Ramos (cell line): ENCODE data around the gene ZC2HC1C.
"Not testable (repeated sequence)": the region's sequence is repeated elsewhere in the genome, so short reads cannot be mapped to it uniquely, and the experiment has no call there.

Experiments used
- in situ Hi-C: fragments of 300-500 bp; cut with MboI; formaldehyde crosslinking; loops from one replicate; pipeline ENCODE4 v1.14.3; 2022; ENCODE audit warnings: low sequenced_read_pairs; ENCODE audit not compliant: unreplicated experiment

Gene ZC2HC1C

GRCh38 chr14:75053396-75054291, 15.8 kb upstream of the ZC2HC1C start:
- in situ Hi-C loops: no loop called here

- in situ Hi-C loops: no loop called here
These were observed 15.0 kb upstream of the ZC2HC1C start for GRCh38 chr14:75054421-75054820.

GRCh38 chr14:75059642-75060041, 9.8 kb upstream of the ZC2HC1C start:
- in situ Hi-C loops: no loop called here

- in situ Hi-C loops: no loop called here
These were observed 9.0 kb upstream of the ZC2HC1C start for GRCh38 chr14:75060420-75060819.

GRCh38 chr14:75063013-75063412, 6.4 kb upstream of the ZC2HC1C start:
- in situ Hi-C loops: no loop called here

GRCh38 chr14:75063491-75064204, 5.8 kb upstream of the ZC2HC1C start, which contains the start of gene ACYP1:
Gene ACYP1 (minus strand): TSS chr14:75064024. CDS start chr14:75063553, 471 bp downstream.
- in situ Hi-C loops: no loop called here

- in situ Hi-C loops: no loop called here
These were observed 5.3 kb upstream of the ZC2HC1C start for GRCh38 chr14:75064205-75064567.

GRCh38 chr14:75066691-75067090, 2.8 kb upstream of the ZC2HC1C start:
- in situ Hi-C loops: no loop called here

- in situ Hi-C loops: no loop called here
These were observed 2.2 kb upstream of the ZC2HC1C start for GRCh38 chr14:75067212-75067611.

- in situ Hi-C loops: not testable (repeated sequence)
These were observed 1.7 kb upstream of the ZC2HC1C start for GRCh38 chr14:75067765-75068164.

GRCh38 chr14:75068294-75069120, 934 bp upstream of the ZC2HC1C start:
- in situ Hi-C loops: no loop called here

GRCh38 chr14:75069811-75070145, 337 bp downstream of the ZC2HC1C start:
- in situ Hi-C loops: no loop called here

- in situ Hi-C loops: no loop called here
These were observed 942 bp downstream of the ZC2HC1C start for GRCh38 chr14:75070383-75070782.

GRCh38 chr14:75077794-75078193, 8.4 kb downstream of the ZC2HC1C start:
- in situ Hi-C loops: no loop called here

- in situ Hi-C loops: no loop called here
These were observed 10.1 kb downstream of the ZC2HC1C start for GRCh38 chr14:75079521-75079920.

- in situ Hi-C loops: no loop called here
These were observed 12.3 kb downstream of the ZC2HC1C start for GRCh38 chr14:75081660-75082229.

- in situ Hi-C loops: no loop called here
These were observed 13.8 kb downstream of the ZC2HC1C start for GRCh38 chr14:75083271-75083670.

- in situ Hi-C loops: no loop called here
These were observed 15.1 kb downstream of the ZC2HC1C start for GRCh38 chr14:75084513-75084912.

GRCh38 chr14:75088153-75088552, 18.7 kb downstream of the ZC2HC1C start:
- in situ Hi-C loops: no loop called here
